SK-N-SH treated with all-trans-retinoic acid at 6 μM for 48 hours (cell line): ENCODE measurements around the gene ESYT1.

ENCODE experiments used
- ATAC-seq: fragments of 200-7000 bp; cut with Tn5 transposase; 3 replicates; pipeline ENCODE4 v1.9.1; 2020; ENCODE audit warnings: mild to moderate bottlenecking, moderate library complexity
- ARNTL ChIP-seq: fragments of 450-650 bp; formaldehyde crosslinking; IDR thresholded peaks from 2 replicates; pipeline ENCODE4 v1.5.0; 2020; ENCODE audit warnings: low read depth, mild to moderate bottlenecking, moderate library complexity, borderline replicate concordance
- BACH2 ChIP-seq: fragments of 250-450 bp; sonication (Bioruptor Pico); IDR thresholded peaks from 2 replicates; pipeline ENCODE4 v1.9.0; 2021; ENCODE audit warnings: mild to moderate bottlenecking, borderline replicate concordance
- CSDC2 ChIP-seq: fragments of 250-450 bp; sonication (Bioruptor Pico); IDR thresholded peaks from 2 replicates; pipeline ENCODE4 v1.5.0; 2020; ENCODE audit warnings: mild to moderate bottlenecking, moderate library complexity
- ESRRG ChIP-seq: fragments of 250-450 bp; sonication (Bioruptor Pico); IDR thresholded peaks from 2 replicates; pipeline ENCODE4 v1.6.1; 2021; ENCODE audit warnings: mild to moderate bottlenecking
- ISL1 ChIP-seq: fragments of 250-450 bp; sonication (Bioruptor Pico); IDR thresholded peaks from 2 replicates; pipeline ENCODE4 v2.1.2; 2022; ENCODE audit warnings: mild to moderate bottlenecking, moderate library complexity
- PATZ1 ChIP-seq: fragments of 250-450 bp; sonication (Bioruptor Pico); IDR thresholded peaks from 2 replicates; pipeline ENCODE4 v1.8.0; 2020; ENCODE audit warnings: mild to moderate bottlenecking, moderate library complexity, borderline replicate concordance
- PPARA ChIP-seq: fragments of 250-450 bp; sonication (Bioruptor Pico); IDR thresholded peaks from 2 replicates; pipeline ENCODE4 v1.5.0; 2020; ENCODE audit warnings: mild to moderate bottlenecking, borderline replicate concordance
- SNAI2 ChIP-seq: fragments of 250-450 bp; sonication (Bioruptor Pico); IDR thresholded peaks from 2 replicates; pipeline ENCODE4 v1.5.0; 2020; ENCODE audit warnings: mild to moderate bottlenecking, moderate library complexity
- TCF4 ChIP-seq: fragments of 250-450 bp; sonication (Bioruptor Pico); IDR thresholded peaks from 2 replicates; pipeline ENCODE4 v1.8.0; 2021; ENCODE audit warnings: mild to moderate bottlenecking, moderate library complexity, borderline replicate concordance
- TOX ChIP-seq: fragments of 250-450 bp; sonication (Bioruptor Pico); IDR thresholded peaks from 2 replicates; pipeline ENCODE4 v1.8.0; 2021; ENCODE audit warnings: mild to moderate bottlenecking, moderate library complexity, borderline replicate concordance
- ZC3H10 ChIP-seq: fragments of 250-450 bp; sonication (Bioruptor Pico); IDR thresholded peaks from 2 replicates; pipeline ENCODE4 v1.5.1; 2021; ENCODE audit warnings: mild to moderate bottlenecking, moderate library complexity
- ZFP30 ChIP-seq: fragments of 450-650 bp; formaldehyde crosslinking; IDR thresholded peaks from 2 replicates; pipeline ENCODE4 v1.5.0; 2022; ENCODE audit warnings: mild to moderate bottlenecking, moderate library complexity
- ZNF70 ChIP-seq: fragments of 450-650 bp; formaldehyde crosslinking; IDR thresholded peaks from 2 replicates; pipeline ENCODE4 v1.5.0; 2020; ENCODE audit warnings: mild to moderate bottlenecking, moderate library complexity
- ZNF8 ChIP-seq: fragments of 450-650 bp; formaldehyde crosslinking; IDR thresholded peaks from 2 replicates; pipeline ENCODE4 v1.5.0; 2020; ENCODE audit warnings: mild to moderate bottlenecking, moderate library complexity
- TF ChIP-seq, protein P1 (sequence below): fragments of 250-450 bp; sonication (Bioruptor Pico); IDR thresholded peaks from 2 replicates; pipeline ENCODE4 v1.5.1; 2021; ENCODE audit warnings: mild to moderate bottlenecking, moderate library complexity
- TF ChIP-seq, protein P2 (sequence below): fragments of 250-450 bp; sonication (Bioruptor Pico); IDR thresholded peaks from 2 replicates; pipeline ENCODE4 v1.5.0; 2020; ENCODE audit warnings: mild to moderate bottlenecking, moderate library complexity

ESYT1 gene

GRCh38 chr12:56143217-56143616, 15.2 kb downstream of the ESYT1 start:
- TF ChIP-seq ZC3H10 (CRISPR knock-in tag) (no peak), ARNTL (CRISPR knock-in tag) (no peak), ESRRG (no peak), PATZ1 (CRISPR knock-in tag) (no peak), TCF4 (no peak)
- TF ChIP-seq, protein P1, sequence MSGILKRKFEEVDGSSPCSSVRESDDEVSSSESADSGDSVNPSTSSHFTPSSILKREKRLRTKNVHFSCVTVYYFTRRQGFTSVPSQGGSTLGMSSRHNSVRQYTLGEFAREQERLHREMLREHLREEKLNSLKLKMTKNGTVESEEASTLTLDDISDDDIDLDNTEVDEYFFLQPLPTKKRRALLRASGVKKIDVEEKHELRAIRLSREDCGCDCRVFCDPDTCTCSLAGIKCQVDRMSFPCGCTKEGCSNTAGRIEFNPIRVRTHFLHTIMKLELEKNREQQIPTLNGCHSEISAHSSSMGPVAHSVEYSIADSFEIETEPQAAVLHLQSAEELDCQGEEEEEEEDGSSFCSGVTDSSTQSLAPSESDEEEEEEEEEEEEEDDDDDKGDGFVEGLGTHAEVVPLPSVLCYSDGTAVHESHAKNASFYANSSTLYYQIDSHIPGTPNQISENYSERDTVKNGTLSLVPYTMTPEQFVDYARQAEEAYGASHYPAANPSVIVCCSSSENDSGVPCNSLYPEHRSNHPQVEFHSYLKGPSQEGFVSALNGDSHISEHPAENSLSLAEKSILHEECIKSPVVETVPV (CRISPR knock-in tag) = no peak
- TF ChIP-seq, protein P2, sequence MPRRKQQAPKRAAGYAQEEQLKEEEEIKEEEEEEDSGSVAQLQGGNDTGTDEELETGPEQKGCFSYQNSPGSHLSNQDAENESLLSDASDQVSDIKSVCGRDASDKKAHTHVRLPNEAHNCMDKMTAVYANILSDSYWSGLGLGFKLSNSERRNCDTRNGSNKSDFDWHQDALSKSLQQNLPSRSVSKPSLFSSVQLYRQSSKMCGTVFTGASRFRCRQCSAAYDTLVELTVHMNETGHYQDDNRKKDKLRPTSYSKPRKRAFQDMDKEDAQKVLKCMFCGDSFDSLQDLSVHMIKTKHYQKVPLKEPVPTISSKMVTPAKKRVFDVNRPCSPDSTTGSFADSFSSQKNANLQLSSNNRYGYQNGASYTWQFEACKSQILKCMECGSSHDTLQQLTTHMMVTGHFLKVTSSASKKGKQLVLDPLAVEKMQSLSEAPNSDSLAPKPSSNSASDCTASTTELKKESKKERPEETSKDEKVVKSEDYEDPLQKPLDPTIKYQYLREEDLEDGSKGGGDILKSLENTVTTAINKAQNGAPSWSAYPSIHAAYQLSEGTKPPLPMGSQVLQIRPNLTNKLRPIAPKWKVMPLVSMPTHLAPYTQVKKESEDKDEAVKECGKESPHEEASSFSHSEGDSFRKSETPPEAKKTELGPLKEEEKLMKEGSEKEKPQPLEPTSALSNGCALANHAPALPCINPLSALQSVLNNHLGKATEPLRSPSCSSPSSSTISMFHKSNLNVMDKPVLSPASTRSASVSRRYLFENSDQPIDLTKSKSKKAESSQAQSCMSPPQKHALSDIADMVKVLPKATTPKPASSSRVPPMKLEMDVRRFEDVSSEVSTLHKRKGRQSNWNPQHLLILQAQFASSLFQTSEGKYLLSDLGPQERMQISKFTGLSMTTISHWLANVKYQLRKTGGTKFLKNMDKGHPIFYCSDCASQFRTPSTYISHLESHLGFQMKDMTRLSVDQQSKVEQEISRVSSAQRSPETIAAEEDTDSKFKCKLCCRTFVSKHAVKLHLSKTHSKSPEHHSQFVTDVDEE (CRISPR knock-in tag) = no peak
- no peak for ATAC-seq

GRCh38 chr12:56143870-56144269, 15.8 kb downstream of the ESYT1 start:
- no peak for ATAC-seq
- no peak for TF ChIP-seq ZC3H10 (CRISPR knock-in tag)

- TF ChIP-seq TCF4 (no peak), PATZ1 (CRISPR knock-in tag) (no peak), SNAI2 (CRISPR knock-in tag) (no peak), ISL1 (CRISPR knock-in tag) (no peak), ZFP30 (CRISPR knock-in tag) (no peak), ZC3H10 (CRISPR knock-in tag) (no peak), PPARA (CRISPR knock-in tag) (no peak), TOX (CRISPR knock-in tag) (no peak), CSDC2 (CRISPR knock-in tag) (no peak)
- TF ChIP-seq, all 23 proteins: peak for 0
- ATAC-seq = no peak
Measured at GRCh38 chr12:56145217-56145616, 17.1 kb downstream of the ESYT1 start.

DNA sequence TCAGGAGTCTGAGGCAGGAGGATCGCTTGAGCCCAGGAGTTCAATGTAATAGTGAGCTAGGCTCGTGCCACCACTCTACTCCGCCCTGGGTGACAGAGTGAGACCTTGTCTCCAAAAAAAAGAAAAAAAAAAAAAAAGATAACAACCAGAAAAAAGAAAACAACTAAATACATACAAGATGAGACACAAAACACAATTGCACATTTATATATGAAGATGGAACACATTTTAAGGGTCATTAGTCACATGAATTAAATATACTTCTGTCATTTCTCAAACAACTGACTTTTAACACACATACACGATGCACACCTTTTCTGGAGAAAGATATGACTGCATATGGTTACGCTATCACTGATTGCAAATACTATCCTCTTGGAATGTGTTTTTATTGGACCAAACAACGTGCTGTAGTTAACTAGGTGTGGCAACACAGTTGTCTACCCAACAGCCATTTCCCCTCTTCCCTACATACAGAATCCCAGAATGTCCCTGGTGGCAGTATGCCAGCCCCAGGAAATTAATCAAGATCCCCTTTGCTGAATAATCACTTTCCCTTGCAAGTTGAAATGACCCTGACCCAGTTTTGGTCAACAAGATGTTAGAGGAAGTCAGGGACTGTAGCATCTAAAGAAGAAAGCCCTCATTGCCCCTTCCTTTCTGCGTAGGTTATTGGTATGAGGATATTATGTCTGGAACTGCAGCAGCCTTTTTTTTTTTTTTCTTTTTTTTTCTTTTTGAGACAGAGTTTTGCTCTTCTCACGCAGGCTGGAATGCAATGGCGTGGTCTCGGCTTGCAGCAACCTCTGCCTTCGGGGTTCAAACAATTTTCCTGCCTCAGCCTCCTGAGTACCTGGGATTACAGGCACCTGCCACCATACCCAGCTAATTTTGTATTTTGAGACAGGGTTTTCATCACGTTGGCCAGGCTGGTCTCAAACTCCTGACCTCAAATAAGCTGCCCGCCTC, 18.7 kb downstream of the ESYT1 start:
- ATAC-seq = no peak
- TF ChIP-seq ISL1 (CRISPR knock-in tag) (no peak), ZNF70 (CRISPR knock-in tag) (no peak), TCF4 (no peak), ZNF8 (CRISPR knock-in tag) (no peak), PPARA (CRISPR knock-in tag) (no peak), SNAI2 (CRISPR knock-in tag) (no peak), PATZ1 (CRISPR knock-in tag) (no peak), BACH2 (CRISPR knock-in tag) (no peak), CSDC2 (CRISPR knock-in tag) (no peak), ARNTL (CRISPR knock-in tag) (no peak), ESRRG (no peak)
- TF ChIP-seq, protein P2 (CRISPR knock-in tag) = no peak
- TF ChIP-seq, protein P1 (CRISPR knock-in tag) = no peak
